Measurements from ENCODE around the gene CD160. TPM values are rescaled to one million over a fixed set of nuclear protein-coding genes. Genes with fewer than 3 reads are reported as not detected.

CD160 gene
- total RNA-seq, 1 donor from 2014 or later: not detected

GRCh38 chr1:145747398-145748247 is 28.3 kb downstream of the CD160 start:
- Histone ChIP-seq H3K27me3 (ENCODE audit: control insufficient read depth, insufficient read depth, low read length) (no peaks in the 10 kb centered on the region), H3K36me3 (ENCODE audit: control insufficient read depth, insufficient read depth, low read length) (peaks cover 7% of the 10 kb centered on the region), H3K4me3 (ENCODE audit: low read depth, low read length) (no peak overlapping the region)
- FAIRE-seq: peak; percentile 50
- no peak for DNase-seq (ENCODE audit: low read depth)
- TF ChIP-seq, protein P1, sequence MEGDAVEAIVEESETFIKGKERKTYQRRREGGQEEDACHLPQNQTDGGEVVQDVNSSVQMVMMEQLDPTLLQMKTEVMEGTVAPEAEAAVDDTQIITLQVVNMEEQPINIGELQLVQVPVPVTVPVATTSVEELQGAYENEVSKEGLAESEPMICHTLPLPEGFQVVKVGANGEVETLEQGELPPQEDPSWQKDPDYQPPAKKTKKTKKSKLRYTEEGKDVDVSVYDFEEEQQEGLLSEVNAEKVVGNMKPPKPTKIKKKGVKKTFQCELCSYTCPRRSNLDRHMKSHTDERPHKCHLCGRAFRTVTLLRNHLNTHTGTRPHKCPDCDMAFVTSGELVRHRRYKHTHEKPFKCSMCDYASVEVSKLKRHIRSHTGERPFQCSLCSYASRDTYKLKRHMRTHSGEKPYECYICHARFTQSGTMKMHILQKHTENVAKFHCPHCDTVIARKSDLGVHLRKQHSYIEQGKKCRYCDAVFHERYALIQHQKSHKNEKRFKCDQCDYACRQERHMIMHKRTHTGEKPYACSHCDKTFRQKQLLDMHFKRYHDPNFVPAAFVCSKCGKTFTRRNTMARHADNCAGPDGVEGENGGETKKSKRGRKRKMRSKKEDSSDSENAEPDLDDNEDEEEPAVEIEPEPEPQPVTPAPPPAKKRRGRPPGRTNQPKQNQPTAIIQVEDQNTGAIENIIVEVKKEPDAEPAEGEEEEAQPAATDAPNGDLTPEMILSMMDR (IDR thresholded peaks at IDR 0.05; ENCODE audit: insufficient read depth, low read length, severe bottlenecking): no peak

DNA sequence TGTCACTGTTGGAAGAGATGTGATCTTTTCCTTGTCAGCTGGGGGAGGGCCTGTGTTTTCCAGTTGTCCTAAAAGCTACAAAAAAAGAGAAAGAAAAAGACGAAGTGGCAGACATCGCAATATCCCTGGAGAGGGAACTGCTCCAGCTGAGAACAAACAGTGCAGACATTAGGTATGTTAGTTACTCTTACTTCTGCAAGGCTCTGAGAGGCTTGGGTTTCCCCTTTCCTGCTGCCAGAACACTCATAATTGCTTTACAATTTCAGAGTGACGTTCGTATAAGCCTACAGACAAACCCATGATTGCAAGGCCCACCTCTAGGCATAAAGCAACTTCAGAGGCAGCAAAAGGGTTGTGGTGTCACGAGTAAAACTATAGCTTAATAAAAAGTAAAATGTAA is 31.1 kb downstream of the CD160 start:
- Histone ChIP-seq H3K36me3 (ENCODE audit: control insufficient read depth, insufficient read depth, low read length) (peaks cover 5% of the 10 kb centered on the region), H3K27me3 (ENCODE audit: control insufficient read depth, insufficient read depth, low read length) (no peaks in the 10 kb centered on the region), H3K4me3 (ENCODE audit: low read depth, low read length) (no peak overlapping the region)
- FAIRE-seq: no peak
- TF ChIP-seq, protein P1 (IDR thresholded peaks at IDR 0.05; ENCODE audit: insufficient read depth, low read length, severe bottlenecking): no peak
- no peak for DNase-seq (ENCODE audit: low read depth)

DNA sequence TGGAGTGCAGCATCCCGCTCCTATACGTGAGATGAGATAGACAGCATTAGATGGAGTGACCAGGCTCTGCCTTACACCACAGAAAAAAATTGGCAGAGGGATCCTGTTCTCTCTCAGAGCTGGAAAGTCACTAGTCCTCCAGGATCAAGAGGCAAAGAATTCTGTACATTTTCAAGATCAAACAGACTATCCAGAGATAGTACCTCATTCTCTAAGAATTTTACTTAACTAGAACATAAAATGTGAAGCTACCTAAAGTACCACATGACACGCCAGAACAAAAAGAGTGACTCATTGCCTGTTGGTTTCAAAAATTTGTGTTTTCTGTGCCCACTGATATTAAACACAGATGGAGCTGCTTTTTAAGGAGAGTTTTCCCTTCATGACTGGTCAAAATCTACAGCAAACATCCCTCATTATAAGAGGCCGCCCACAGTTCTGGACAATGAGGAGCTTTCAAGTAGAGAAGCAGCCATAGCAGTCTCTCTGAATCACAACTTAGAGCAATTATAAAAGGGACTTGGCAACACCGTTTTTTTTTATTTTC is 32.3 kb downstream of the CD160 start:
- no peak overlapping the region for H3K4me3 ChIP-seq (ENCODE audit: low read depth, low read length)
- peaks cover 5% of the 10 kb centered on the region for H3K36me3 ChIP-seq (ENCODE audit: control insufficient read depth, insufficient read depth, low read length)
- TF ChIP-seq, protein P1 (IDR thresholded peaks at IDR 0.05; ENCODE audit: insufficient read depth, low read length, severe bottlenecking): no peak
- H3K27me3 ChIP-seq (ENCODE audit: control insufficient read depth, insufficient read depth, low read length): no peaks in the 10 kb centered on the region
- FAIRE-seq (no peak), DNase-seq (ENCODE audit: low read depth) (peak; percentile 61)

GRCh38 chr1:145757420-145757819 is 38.1 kb downstream of the CD160 start:
- Histone ChIP-seq H3K4me3 (ENCODE audit: low read depth, low read length) (no peak overlapping the region), H3K27me3 (ENCODE audit: control insufficient read depth, insufficient read depth, low read length) (no peaks in the 10 kb centered on the region), H3K36me3 (ENCODE audit: control insufficient read depth, insufficient read depth, low read length) (peaks cover 5% of the 10 kb centered on the region)
- FAIRE-seq: no peak
- TF ChIP-seq, protein P1 (IDR thresholded peaks at IDR 0.05; ENCODE audit: insufficient read depth, low read length, severe bottlenecking): no peak
- DNase-seq (ENCODE audit: low read depth): no peak

DNA sequence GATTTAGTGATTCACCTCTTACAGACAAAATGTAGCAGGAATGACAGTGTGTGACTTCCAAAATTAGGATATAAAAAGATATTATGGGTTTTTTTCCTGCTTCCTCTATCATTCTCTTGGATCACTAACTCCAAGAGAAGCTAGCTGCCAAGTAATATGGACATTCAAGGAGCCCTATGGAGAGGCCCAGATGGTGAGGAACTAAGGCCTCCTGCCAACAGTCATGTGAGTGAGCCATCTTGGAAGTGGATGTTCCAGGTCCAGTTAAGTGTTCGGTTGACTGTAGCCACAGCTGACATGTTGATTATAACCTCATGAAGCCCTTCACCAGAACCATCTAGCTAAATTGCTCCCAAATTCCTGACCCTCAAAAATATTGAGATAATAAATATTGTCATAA is 38.8 kb downstream of the CD160 start:
- H3K4me3 ChIP-seq (ENCODE audit: low read depth, low read length): no peak overlapping the region
- peaks cover 5% of the 10 kb centered on the region for H3K36me3 ChIP-seq (ENCODE audit: control insufficient read depth, insufficient read depth, low read length)
- TF ChIP-seq, protein P1 (IDR thresholded peaks at IDR 0.05; ENCODE audit: insufficient read depth, low read length, severe bottlenecking): no peak
- no peak for FAIRE-seq
- no peak for DNase-seq (ENCODE audit: low read depth)
- no peaks in the 10 kb centered on the region for H3K27me3 ChIP-seq (ENCODE audit: control insufficient read depth, insufficient read depth, low read length)

Data from bronchial epithelial cell (primary cell).